SK-N-SH (cell line): ENCODE results near the gene RSRC1. TPM values are rescaled to one million over a fixed set of nuclear protein-coding genes. Genes with fewer than 3 reads are reported as not detected.

Experiments
- CTCF ChIA-PET: fragments of 300-600, 350-600 bp; formaldehyde crosslinking; extraction: SDS; loops from one replicate; lab custom pipeline; 2021; lab: Yijun Ruan, JAX
- POLR2A ChIA-PET: fragments of 350-600 bp; sonication (Branson Sonifier 250); formaldehyde crosslinking; extraction: SDS; loops from one replicate; lab custom pipeline; 2020; ENCODE audit warnings: antibody characterized with exemption, inconsistent platforms; lab: Yijun Ruan, JAX
- DNase-seq: peaks from one replicate; pipeline ENCODE4 v3.0.0; 2012
- H2AFZ ChIP-seq: fragments of 200-600 bp; sonication (generic); 2 replicates; pipeline ENCODE4 v1.8.1; 2016; ENCODE audit warnings: antibody characterized with exemption, mild to moderate bottlenecking, low read depth
- H3F3A ChIP-seq: fragments of 200-600 bp; sonication (generic); replicated peaks from 2 replicates; pipeline ENCODE3; 2016; ENCODE audit warnings: antibody characterized with exemption, mild to moderate bottlenecking; ENCODE audit not compliant: insufficient read depth
- H3K27ac ChIP-seq, 2 experiments: fragments of 200-500 bp in 1 of 2; fragments of 200-600 bp in 1 of 2; sonication (Bioruptor generic) in 1 of 2; sonication (generic), shearing (Covaris generic) in 1 of 2; 2 replicates each; pipeline versions ENCODE4 v1.5.1 to v1.6.1; 2014 to 2016; ENCODE audit warnings: low read depth in 2 of 2, inconsistent platforms in 1 of 2, low read length in 1 of 2, mild to moderate bottlenecking in 1 of 2, mixed read lengths in 1 of 2
- H3K27me3 ChIP-seq: fragments of 200-600 bp; sonication (generic), shearing (Covaris generic); 2 replicates; pipeline ENCODE4 v1.6.1; 2016; ENCODE audit warnings: mixed run types; ENCODE audit not compliant: insufficient read depth
- H3K36me3 ChIP-seq, 2 experiments: fragments of 200-500 bp in 1 of 2; fragments of 200-600 bp in 1 of 2; sonication (Bioruptor generic) in 1 of 2; sonication (generic) in 1 of 2; replicated peaks in 1 of 2; 2 replicates each; pipeline versions ENCODE3 to v1.5.1; 2014 to 2016; ENCODE audit warnings: low read length in 1 of 2, mild to moderate bottlenecking in 1 of 2; ENCODE audit not compliant: insufficient read depth in 2 of 2, control insufficient read depth in 1 of 2
- H3K4me1 ChIP-seq, 2 experiments: fragments of 200-500 bp in 1 of 2; fragments of 200-600 bp in 1 of 2; sonication (Bioruptor generic) in 1 of 2; sonication (generic), shearing (Covaris generic) in 1 of 2; 2 replicates each; pipeline versions ENCODE4 v1.5.1 to v1.6.1; 2014 to 2016; ENCODE audit warnings: low read depth in 1 of 2, low read length in 1 of 2, mixed run types in 1 of 2; ENCODE audit not compliant: insufficient read depth in 2 of 2, control insufficient read depth in 1 of 2
- H3K4me2 ChIP-seq: fragments of 200-600 bp; sonication (generic), shearing (Covaris generic); 2 replicates; pipeline ENCODE4 v1.6.1; 2017; ENCODE audit warnings: mixed run types
- H3K4me3 ChIP-seq, 2 experiments: fragments of 200-500 bp in 1 of 2; fragments of 200-600 bp in 1 of 2; sonication (Bioruptor generic) in 1 of 2; sonication (generic), shearing (Covaris generic) in 1 of 2; 2 replicates each; pipeline versions ENCODE4 v1.5.1 to v1.8.1; 2014 to 2016; ENCODE audit warnings: low read depth in 2 of 2, inconsistent platforms in 1 of 2, low read length in 1 of 2, mild to moderate bottlenecking in 1 of 2, mixed read lengths in 1 of 2, moderate library complexity in 1 of 2
- H3K79me2 ChIP-seq: fragments of 200-600 bp; sonication (generic); 2 replicates; pipeline ENCODE4 v1.8.1; 2017; ENCODE audit warnings: mild to moderate bottlenecking; ENCODE audit not compliant: insufficient read depth
- H3K9ac ChIP-seq: fragments of 200-600 bp; sonication (generic); 2 replicates; pipeline ENCODE4 v1.6.1; 2017; ENCODE audit warnings: mixed run types
- H3K9me2 ChIP-seq: fragments of 200-600 bp; sonication (generic); 2 replicates; pipeline ENCODE4 v1.6.1; 2017; ENCODE audit warnings: mixed run types
- H3K9me3 ChIP-seq: fragments of 200-600 bp; sonication (generic); 2 replicates; pipeline ENCODE4 v1.6.1; 2017; ENCODE audit warnings: mixed run types, mild to moderate bottlenecking, moderate library complexity
- H4K20me1 ChIP-seq: fragments of 200-600 bp; sonication (generic); 2 replicates; pipeline ENCODE4 v1.6.1; 2017; ENCODE audit warnings: mild to moderate bottlenecking, mixed run types; ENCODE audit not compliant: insufficient read depth
- EZH2phosphoT487 ChIP-seq: fragments of 200-600 bp; sonication (generic); IDR thresholded peaks from 2 replicates; pipeline ENCODE4 v1.6.1; 2017; ENCODE audit warnings: low read depth, mixed run types, mild to moderate bottlenecking, antibody characterized with exemption, moderate library complexity, borderline replicate concordance
- GABPA ChIP-seq: IDR thresholded peaks from 2 replicates; pipeline ENCODE4 v1.4.0; 2012; ENCODE audit warnings: low read depth, mild to moderate bottlenecking
- IRF3 ChIP-seq: fragments of 150-350 bp; IDR thresholded peaks from 2 replicates; pipeline ENCODE4 v1.6.1; 2016; ENCODE audit warnings: mild to moderate bottlenecking, low read depth, low read length
- MAX ChIP-seq: IDR thresholded peaks from 2 replicates; pipeline ENCODE4 v1.4.0; 2012; ENCODE audit warnings: low read depth
- MXI1 ChIP-seq: IDR thresholded peaks from 2 replicates; pipeline ENCODE4 v1.6.1; 2012; ENCODE audit warnings: mild to moderate bottlenecking, low read depth, low read length, improper control_type of control experiment
- NFIC ChIP-seq: IDR thresholded peaks from 2 replicates; pipeline ENCODE4 v1.4.0; 2012; ENCODE audit warnings: borderline replicate concordance
- NRF1 ChIP-seq: IDR thresholded peaks from 2 replicates; pipeline ENCODE4 v1.6.1; 2012; ENCODE audit warnings: low read depth, mild to moderate bottlenecking, low read length
- PBX3 ChIP-seq: IDR thresholded peaks from 2 replicates; pipeline ENCODE4; 2012
- POLR2AphosphoS5 ChIP-seq: IDR thresholded peaks from 2 replicates; pipeline ENCODE4 v1.6.1; 2012; ENCODE audit warnings: low read depth, low read length
- RAD21 ChIP-seq: IDR thresholded peaks from 2 replicates; pipeline ENCODE4 v1.6.1; 2012; ENCODE audit warnings: mild to moderate bottlenecking, low read length
- REST ChIP-seq: IDR thresholded peaks from 2 replicates; pipeline ENCODE4 v1.6.1; 2012; ENCODE audit warnings: mild to moderate bottlenecking, low read depth, low read length, moderate library complexity
- TEAD4 ChIP-seq: IDR thresholded peaks from 2 replicates; pipeline ENCODE4 v1.4.0; 2012; ENCODE audit warnings: mild to moderate bottlenecking, borderline replicate concordance; ENCODE audit not compliant: insufficient read depth
- USF1 ChIP-seq: IDR thresholded peaks from 2 replicates; pipeline ENCODE4 v1.4.0; 2012; ENCODE audit warnings: low read depth, borderline replicate concordance
- USF2 ChIP-seq: fragments of 150-350 bp; IDR thresholded peaks from 2 replicates; pipeline ENCODE4 v1.6.1; 2017; ENCODE audit warnings: antibody characterized with exemption, low read length, low read depth, borderline replicate concordance
- ZBTB33 ChIP-seq: IDR thresholded peaks from 2 replicates; pipeline ENCODE4 v1.4.0; 2012; ENCODE audit warnings: low read depth, borderline replicate concordance
- WGBS: methylation state at CpG from one replicate; pipeline ENCODE4 v1.1.6; 2017; ENCODE audit warnings: low lambda C conversion rate; 5-methylcytosine and 5-hydroxymethylcytosine counted together
- polyA plus RNA-seq, 3 experiments: library from polyadenylated mRNA; depleted of rRNA; stranded (reverse); fragments of >200 nt; gene quantifications; 2 replicates each; pipeline ENCODE4 v1.2.3, GENCODE V29; 2012

RSRC1 gene
- polyA plus RNA-seq, 1 of the 3 experiments (the other 2 are of a cell fraction): 4.5 TPM

- TF ChIP-seq REST (no peak), NFIC (no peak), IRF3 (no peak), GABPA (no peak), RAD21 (no peak), EZH2phosphoT487 (no peak), MAX (no peak), ZBTB33 (no peak), MXI1 (no peak), POLR2AphosphoS5 (no peak)
These were observed 9.2 kb upstream of the RSRC1 start (continued) for GRCh38 chr3:158100681-158101080.

GRCh38 chr3:158101335-158102241, 8.3 kb upstream of the RSRC1 start:
- Histone ChIP-seq H3K4me1 (peaks cover 0 to 11% of the 10 kb centered on the region in 2 experiments; a peak in 2 of 4 replicates), H3K9me2 (no peaks in the 10 kb centered on the region), H3K4me3 (no peak overlapping the region), H3K9me3 (no peaks in the 10 kb centered on the region), H3K27ac (peak overlapping the region in 1 of 2 experiments; percentile 22; a peak in 1 of 4 replicates), H3K4me2 (no peak overlapping the region), H3F3A (peaks cover 3% of the 10 kb centered on the region), H3K36me3 (peaks cover 52 to 60% of the 10 kb centered on the region in 2 experiments), H2AFZ (no peak overlapping the region), H3K9ac (no peak overlapping the region), H3K27me3 (no peaks in the 10 kb centered on the region), H3K79me2 (peaks cover 22% of the 10 kb centered on the region), H4K20me1 (peaks cover 3% of the 10 kb centered on the region; the same call in 1 of the 2 replicates)
- DNase-seq: no peak
- WGBS: 90% methylated on average over 14 of the region's 14 CpGs
- TF ChIP-seq NRF1 (no peak), ZBTB33 (no peak), TEAD4 (no peak), USF1 (no peak), USF2 (no peak), POLR2AphosphoS5 (no peak), PBX3 (no peak)
- ChIA-PET POLR2A (no interaction called here), CTCF (interaction anchor here (0.6 to 2.0 kb wide), 3 partner anchors 9 to 529 kb away, joined by 3 to 5 read pairs (median 3); no protein-coding TSS in a partner anchor)
